B cell (primary cell): ENCODE measurements around the gene PRKN. TPM values are rescaled to one million over a fixed set of nuclear protein-coding genes. Genes with fewer than 3 reads are reported as not detected.

Experiments used
- ATAC-seq: fragments of 200-7000 bp; cut with Tn5 transposase; one replicate; pipeline ENCODE4 v1.10.0; 2021; ENCODE audit warnings: low read depth, mild to moderate bottlenecking, moderate number of reproducible peaks, moderate library complexity
- CTCF ChIA-PET: fragments of 350-600 bp; sonication (Branson Sonifier 250); formaldehyde crosslinking; loops from one replicate; lab custom pipeline; 2021; ENCODE audit warnings: antibody characterized with exemption, inconsistent platforms; lab: Charles Lee
- POLR2A ChIA-PET: fragments of 350-600 bp; sonication (Branson Sonifier 250); formaldehyde crosslinking; loops from one replicate; lab custom pipeline; 2021; ENCODE audit warnings: antibody characterized with exemption; lab: Charles Lee
- DNase-seq: peaks from one replicate; pipeline ENCODE4 v3.0.0; 2013
- H2AFZ ChIP-seq: 2 replicates; pipeline ENCODE4 v1.6.1; 2012; ENCODE audit warnings: mild to moderate bottlenecking, low read depth, low read length; ENCODE audit not compliant: insufficient read depth, poor library complexity, severe bottlenecking
- H3K27ac ChIP-seq, 2 donors: 1 replicate in 1 of 2; 2 replicates in 1 of 2; pipeline ENCODE4 v1.5.1; 2012 to 2013; ENCODE audit warnings: low read length in 2 of 2, mild to moderate bottlenecking in 2 of 2, moderate library complexity in 1 of 2
- H3K27me3 ChIP-seq, 4 experiments: fragments of 200-600 bp in 1 of 4; sonication (generic) in 1 of 4; replicated peaks in 1 of 4; 1 replicate in 2 of 4; 2 replicates in 2 of 4; pipeline versions ENCODE4 v1.6.1 to v1.7.0; 2013 to 2016; ENCODE audit warnings: low read length in 3 of 4, mild to moderate bottlenecking in 2 of 4, mixed read lengths in 1 of 4, moderate library complexity in 1 of 4; ENCODE audit not compliant: insufficient read depth in 4 of 4, control insufficient read depth in 3 of 4; ENCODE audit errors: control extremely low read depth in 1 of 4
- H3K36me3 ChIP-seq, 2 experiments: replicated peaks in 1 of 2; 1 replicate in 1 of 2; 2 replicates in 1 of 2; pipeline versions ENCODE4 v1.6.1 to v1.7.1; 2013; ENCODE audit warnings: low read length in 1 of 2; ENCODE audit not compliant: insufficient read depth in 2 of 2, control insufficient read depth in 1 of 2; ENCODE audit errors: control extremely low read depth in 1 of 2, extremely low read depth in 1 of 2
- H3K4me1 ChIP-seq, 2 donors: fragments of 200-600 bp in 1 of 2; sonication (generic) in 1 of 2; 1 replicate in 1 of 2; 2 replicates in 1 of 2; pipeline versions ENCODE4 v1.5.1 to v1.6.1; 2013 to 2017; ENCODE audit warnings: low read length in 2 of 2; ENCODE audit not compliant: control insufficient read depth in 2 of 2, insufficient read depth in 2 of 2
- H3K4me2 ChIP-seq: replicated peaks from 2 replicates; pipeline ENCODE3; 2012; ENCODE audit warnings: mild to moderate bottlenecking, low read depth, low read length; ENCODE audit not compliant: poor library complexity, severe bottlenecking
- H3K4me3 ChIP-seq, 5 experiments: fragments of 200-600 bp in 1 of 5; sonication (generic) in 1 of 5; 1 replicate in 3 of 5; 2 replicates in 2 of 5; pipeline versions ENCODE4 v1.5.1 to v1.7.0; 2011 to 2016; ENCODE audit warnings: low read length in 4 of 5, mild to moderate bottlenecking in 4 of 5, low read depth in 2 of 5, control low read depth in 1 of 5, moderate library complexity in 1 of 5; ENCODE audit not compliant: insufficient read depth in 1 of 5; ENCODE audit errors: control extremely low read depth in 1 of 5, extremely low read depth in 1 of 5
- H3K79me2 ChIP-seq: fragments of 200-600 bp; sonication (generic); one replicate; pipeline ENCODE4 v1.6.0; 2016; ENCODE audit warnings: low read length; ENCODE audit not compliant: control insufficient read depth, insufficient read depth
- H3K9ac ChIP-seq: fragments of 200-600 bp; sonication (generic); 2 replicates; pipeline ENCODE4 v1.6.1; 2017; ENCODE audit warnings: mild to moderate bottlenecking, low read length, moderate library complexity
- H3K9me3 ChIP-seq, 3 donors: one replicate each; pipeline versions ENCODE4 v1.6.1 to v1.7.1; 2013; ENCODE audit warnings: low read length in 2 of 3; ENCODE audit not compliant: control insufficient read depth in 2 of 3, insufficient read depth in 1 of 3; ENCODE audit errors: control extremely low read depth in 1 of 3
- H4K20me1 ChIP-seq: 2 replicates; pipeline ENCODE4 v1.6.0; 2012; ENCODE audit warnings: mild to moderate bottlenecking, low read length; ENCODE audit not compliant: insufficient read depth, control insufficient read depth, poor library complexity, severe bottlenecking
- H3K27ac Mint-ChIP-seq: one replicate; pipeline ENCODE4 v1.8.0; 2021; ENCODE audit warnings: mixed read lengths
- H3K27me3 Mint-ChIP-seq: one replicate; pipeline ENCODE4 v1.8.0; 2021; ENCODE audit warnings: mixed read lengths
- H3K4me1 Mint-ChIP-seq: one replicate; pipeline ENCODE4 v1.8.0; 2021; ENCODE audit warnings: mixed read lengths
- H3K4me3 Mint-ChIP-seq: one replicate; pipeline ENCODE4 v1.8.0; 2021; ENCODE audit warnings: mixed read lengths
- H3K9me3 Mint-ChIP-seq: one replicate; pipeline ENCODE4 v1.8.0; 2022; ENCODE audit warnings: mixed read lengths; ENCODE audit not compliant: insufficient read depth
- CTCF ChIP-seq: fragments of 200-600 bp; IDR thresholded peaks from one replicate; pipeline ENCODE4 v1.8.0; 2022; ENCODE audit warnings: antibody characterized with exemption, mild to moderate bottlenecking
- EZH2 ChIP-seq: IDR thresholded peaks from 2 replicates; pipeline ENCODE4 v1.6.1; 2012; ENCODE audit warnings: borderline replicate concordance, low read depth, mild to moderate bottlenecking, moderate library complexity, low read length; ENCODE audit not compliant: insufficient read depth, poor library complexity, severe bottlenecking
- WGBS: methylation state at CpG from one replicate; pipeline ENCODE4 v1.1.5; 2013; ENCODE audit warnings: missing lambda C conversion rate; ENCODE audit not compliant: insufficient coverage; 5-methylcytosine and 5-hydroxymethylcytosine counted together
- intact Hi-C: fragments of 100-400 bp; cut with micrococcal nuclease; formaldehyde crosslinking; loops from one replicate; pipeline ENCODE4 v1.10.0; 2022
- polyA plus RNA-seq: library from polyadenylated mRNA; depleted of rRNA; stranded (reverse); fragments of >200 nt; gene quantifications from 2 replicates; pipeline ENCODE4 v1.2.3, GENCODE V29; 2012
- total RNA-seq, 2 donors: library from RNA; stranded (reverse); fragments of 120-200 nt in 1 of 2; gene quantifications; 1 replicate in 1 of 2; 2 replicates in 1 of 2; pipeline versions ENCODE4 v1.2.3 to v1.2.4, GENCODE V29; 2013 to 2022

The PRKN gene
- total and polyA plus RNA-seq, 2 donors (not counting 1 experiment from before 2014, with no cell fraction given) = 1.6 to 6.2 TPM

GRCh38 chr6:161361529-161361928, 1366.0 kb downstream of the PRKN start:
- TF ChIP-seq CTCF = no peak
- TF ChIP-seq EZH2 = no peak
- Histone ChIP-seq H3K9me3 (peaks cover 0 to 32% (median 6%) of the 10 kb centered on the region in 3 donors), H3K4me1 (no peaks in the 10 kb centered on the region), H3K27ac (no peak overlapping the region), H3K9ac (no peak overlapping the region), H2AFZ (no peak overlapping the region), H3K27me3 (no peaks in the 10 kb centered on the region), H3K36me3 (no peaks in the 10 kb centered on the region), H3K4me2 (no peak overlapping the region), H3K4me3 (no peak overlapping the region), H3K79me2 (no peaks in the 10 kb centered on the region), H4K20me1 (no peaks in the 10 kb centered on the region)
- CTCF ChIA-PET = no interaction called here
- H3K4me1 Mint-ChIP-seq = peaks cover 3% of the 10 kb centered on the region
- H3K4me3 Mint-ChIP-seq = no peak overlapping the region
- intact Hi-C loops = no loop called here
- no peak overlapping the region for H3K27ac Mint-ChIP-seq
- H3K9me3 Mint-ChIP-seq = peaks cover 3% of the 10 kb centered on the region
- ATAC-seq (no peak), DNase-seq (no peak)
- WGBS = 88% methylated on average over 9 of the region's 9 CpGs
- H3K27me3 Mint-ChIP-seq = peaks cover 5% of the 10 kb centered on the region
- POLR2A ChIA-PET = no interaction called here

GRCh38 chr6:161360520-161360919, 1367.0 kb downstream of the PRKN start:
- Histone ChIP-seq H3K4me1 (no peaks in the 10 kb centered on the region), H2AFZ (no peak overlapping the region), H3K9me3 (peaks cover 0 to 29% (median 6%) of the 10 kb centered on the region in 3 donors), H3K79me2 (no peaks in the 10 kb centered on the region), H3K27me3 (no peaks in the 10 kb centered on the region), H4K20me1 (no peaks in the 10 kb centered on the region), H3K27ac (no peak overlapping the region), H3K36me3 (no peaks in the 10 kb centered on the region), H3K9ac (no peak overlapping the region), H3K4me2 (no peak overlapping the region), H3K4me3 (no peak overlapping the region)
- POLR2A ChIA-PET = no interaction called here
- DNase-seq (no peak), ATAC-seq (no peak)
- CTCF ChIA-PET = interaction anchor here (1.2 to 1.6 kb wide), 2 partner anchors 10 to 12 kb away, joined by 4 to 5 read pairs; no protein-coding TSS in a partner anchor
- Mint-ChIP-seq H3K27me3 (peaks cover 5% of the 10 kb centered on the region), H3K27ac (no peak overlapping the region), H3K4me1 (peaks cover 6% of the 10 kb centered on the region), H3K4me3 (no peak overlapping the region), H3K9me3 (peaks cover 3% of the 10 kb centered on the region)
- WGBS = no CpG with 5 or more reads among the region's 3 CpGs
- intact Hi-C loops = no loop called here
- TF ChIP-seq CTCF (no peak), EZH2 (no peak)
